ENCODE measurements around the gene SENP6. TPM values are rescaled to one million over a fixed set of nuclear protein-coding genes. Genes with fewer than 3 reads are reported as not detected.
"Not testable (repeated sequence)": the region's sequence is repeated elsewhere in the genome, so short reads cannot be mapped to it uniquely, and the experiment has no call there.

SENP6 gene
- polyA plus RNA-seq (2013, experiment 1 of 2; ENCODE audit: insufficient read length): 63.6 TPM
- polyA plus RNA-seq (2013, experiment 2 of 2; ENCODE audit: insufficient read length): 71.8 TPM

- DNase-seq: peak; percentile 90
These were observed at the start of gene SENP6 for GRCh38 chr6:75601304-75602245. Gene SENP6 (plus strand): TSS chr6:75601880. CDS start chr6:75602525, 645 bp downstream.

- no peak for DNase-seq
These were observed 45.4 kb upstream of the SENP6 start for GRCh38 chr6:75556240-75556639.

- DNase-seq: no peak
These were observed 44.6 kb upstream of the SENP6 start for GRCh38 chr6:75557068-75557467.

- peak; percentile 27 for DNase-seq
These were observed 38.6 kb upstream of the SENP6 start for GRCh38 chr6:75563032-75563431.

DNA sequence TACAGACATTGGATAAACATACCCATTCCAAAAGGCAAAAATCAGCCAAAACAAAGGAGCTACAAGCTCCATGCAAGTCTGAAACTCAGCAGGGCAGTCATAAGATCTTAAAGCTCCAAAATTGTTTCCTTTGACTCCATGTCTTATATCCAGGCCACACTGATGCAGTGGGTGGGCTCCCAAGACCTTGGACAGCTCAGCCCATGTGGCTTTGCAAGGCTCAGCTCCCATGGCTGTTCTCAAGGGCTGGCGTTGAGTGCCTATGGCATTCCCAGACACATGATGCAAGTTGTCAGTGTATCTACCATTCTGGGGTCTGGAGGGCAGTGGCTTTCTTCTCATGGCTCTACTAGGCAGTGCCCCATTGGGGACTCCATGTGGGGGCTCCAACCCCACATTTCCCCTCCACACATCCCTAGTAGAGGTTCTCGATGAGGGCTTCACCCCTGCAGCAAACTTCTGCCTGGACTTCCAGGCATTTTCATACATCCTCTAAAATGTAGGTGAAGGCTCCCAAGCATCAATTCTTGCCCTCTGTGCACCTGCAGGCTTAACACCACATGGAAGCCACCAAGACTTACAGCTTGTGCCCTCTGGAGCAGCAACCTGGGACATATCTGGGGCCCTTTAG is 35.4 kb upstream of the SENP6 start:
- DNase-seq: no peak

GRCh38 chr6:75568100-75568499 is 33.6 kb upstream of the SENP6 start:
- no peak for DNase-seq

- no peak for DNase-seq
These were observed 32.7 kb upstream of the SENP6 start for GRCh38 chr6:75568965-75569364.

DNA sequence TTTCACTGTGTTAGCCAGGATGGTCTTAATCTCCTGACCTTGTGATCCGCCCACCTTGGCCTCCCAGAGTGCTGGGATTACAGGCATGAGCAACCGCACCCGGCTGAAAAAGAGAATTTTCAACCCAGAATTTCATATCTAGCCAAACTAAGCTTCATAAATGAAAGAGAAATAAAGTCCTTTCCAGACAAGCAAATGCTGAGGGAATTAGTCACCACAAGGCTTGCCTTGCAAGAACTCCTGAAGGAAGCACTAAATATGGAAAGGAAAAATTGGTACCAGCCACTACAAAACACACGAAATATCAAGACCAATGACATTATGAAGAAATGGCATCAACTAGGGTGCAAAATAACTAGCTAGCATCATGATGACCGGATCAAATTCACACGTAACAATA is 31.0 kb upstream of the SENP6 start:
- DNase-seq: peak; percentile 46

GRCh38 chr6:75572072-75572471 is 29.6 kb upstream of the SENP6 start:
- DNase-seq: no peak

DNA sequence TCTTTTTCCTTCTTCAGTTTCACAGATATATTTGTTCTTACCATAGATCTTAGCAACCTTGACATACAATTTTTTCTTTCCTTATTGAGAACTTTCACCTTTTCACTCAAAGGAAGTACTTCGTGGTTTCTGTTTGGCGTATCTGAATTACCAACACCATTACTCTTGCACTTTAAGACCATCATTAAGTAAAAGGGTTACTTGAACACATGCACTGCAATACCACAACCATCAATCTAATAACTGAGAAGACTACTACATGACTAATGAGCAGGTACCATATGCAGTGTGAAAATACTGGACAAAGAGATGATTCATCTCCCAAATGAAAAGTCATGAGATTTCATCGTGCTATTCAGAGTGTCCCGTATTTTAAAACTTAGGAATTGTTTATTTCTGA is 21.7 kb upstream of the SENP6 start:
- no peak for DNase-seq

DNA sequence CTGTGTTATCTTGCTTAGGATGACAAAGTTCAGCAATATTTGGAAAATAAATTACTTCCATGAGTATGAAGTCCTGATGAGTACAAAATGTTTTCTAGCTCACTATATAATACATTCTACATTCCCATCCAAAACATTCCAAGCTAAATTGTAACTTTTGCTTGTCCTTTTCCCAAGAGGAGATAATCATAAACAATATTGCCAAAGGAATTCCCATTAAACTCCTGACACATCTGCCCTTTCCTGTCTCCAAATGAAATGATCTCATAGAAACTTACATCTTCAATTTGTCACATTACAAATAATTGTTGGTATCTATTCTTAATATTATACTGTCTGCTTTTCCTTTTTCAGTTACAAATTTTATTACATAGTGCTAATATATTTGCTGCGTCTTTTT is 20.4 kb upstream of the SENP6 start:
- no peak for DNase-seq

GRCh38 chr6:75584552-75584951 is 17.1 kb upstream of the SENP6 start:
- not testable (repeated sequence) for DNase-seq

DNA sequence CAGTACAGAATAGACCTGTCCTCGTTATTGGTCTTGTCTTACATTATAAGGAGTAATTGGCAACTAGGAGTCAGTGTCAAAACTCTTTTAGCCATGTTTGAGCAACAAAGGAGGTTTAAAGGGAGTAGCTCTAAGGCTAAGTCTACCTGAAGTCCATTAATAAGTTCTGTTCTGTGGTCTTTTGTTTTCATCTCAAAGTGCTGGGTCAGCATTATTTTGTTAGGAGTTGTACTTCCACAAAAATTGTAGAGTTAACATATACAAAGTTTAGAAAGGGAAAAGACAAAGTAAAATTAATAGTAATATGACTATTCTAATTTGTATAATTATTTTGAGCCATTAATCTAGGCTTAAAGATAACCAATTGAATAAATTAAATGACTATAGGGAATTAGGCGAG is 12.7 kb upstream of the SENP6 start:
- no peak for DNase-seq

DNA sequence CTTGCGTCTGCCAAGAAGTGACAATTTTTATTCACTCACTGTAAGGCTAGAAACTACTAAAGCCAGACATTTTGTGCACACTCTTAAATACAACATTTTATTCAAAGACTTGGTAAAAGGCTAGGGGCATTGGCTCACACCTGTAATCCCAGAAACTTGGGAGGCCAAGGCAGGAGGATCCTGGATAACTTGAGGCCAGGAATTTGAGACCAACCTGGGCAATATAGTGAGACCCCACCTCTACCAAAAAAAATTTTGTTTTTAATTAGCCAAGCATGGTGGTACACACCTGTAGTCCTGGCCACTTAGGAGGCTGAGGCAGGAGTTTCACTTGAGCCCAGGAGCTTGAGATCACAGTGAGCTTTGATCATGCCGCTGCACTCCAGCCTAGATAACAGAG is 11.3 kb upstream of the SENP6 start:
- no peak for DNase-seq

DNA sequence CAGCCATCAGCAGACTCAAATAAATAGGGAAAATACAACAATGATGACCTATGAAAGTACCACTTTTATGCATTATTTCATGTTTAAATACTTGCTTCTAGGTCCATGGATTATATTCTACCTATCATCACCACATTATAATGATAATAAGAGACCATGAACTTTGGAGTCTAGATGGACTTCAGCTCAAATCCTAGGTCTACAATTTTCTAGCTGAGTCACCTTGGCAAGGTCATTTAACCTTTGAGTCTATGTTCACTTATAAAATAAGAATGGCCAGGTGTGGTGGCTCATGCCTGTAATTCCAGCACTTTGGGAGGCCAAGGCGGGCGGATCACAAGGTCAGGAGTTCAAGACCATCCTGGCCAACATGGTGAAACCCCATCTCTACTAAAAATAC is 5.3 kb upstream of the SENP6 start:
- DNase-seq: not testable (repeated sequence)

- DNase-seq: no peak
These were observed 912 bp upstream of the SENP6 start for GRCh38 chr6:75600768-75601167.

DNA sequence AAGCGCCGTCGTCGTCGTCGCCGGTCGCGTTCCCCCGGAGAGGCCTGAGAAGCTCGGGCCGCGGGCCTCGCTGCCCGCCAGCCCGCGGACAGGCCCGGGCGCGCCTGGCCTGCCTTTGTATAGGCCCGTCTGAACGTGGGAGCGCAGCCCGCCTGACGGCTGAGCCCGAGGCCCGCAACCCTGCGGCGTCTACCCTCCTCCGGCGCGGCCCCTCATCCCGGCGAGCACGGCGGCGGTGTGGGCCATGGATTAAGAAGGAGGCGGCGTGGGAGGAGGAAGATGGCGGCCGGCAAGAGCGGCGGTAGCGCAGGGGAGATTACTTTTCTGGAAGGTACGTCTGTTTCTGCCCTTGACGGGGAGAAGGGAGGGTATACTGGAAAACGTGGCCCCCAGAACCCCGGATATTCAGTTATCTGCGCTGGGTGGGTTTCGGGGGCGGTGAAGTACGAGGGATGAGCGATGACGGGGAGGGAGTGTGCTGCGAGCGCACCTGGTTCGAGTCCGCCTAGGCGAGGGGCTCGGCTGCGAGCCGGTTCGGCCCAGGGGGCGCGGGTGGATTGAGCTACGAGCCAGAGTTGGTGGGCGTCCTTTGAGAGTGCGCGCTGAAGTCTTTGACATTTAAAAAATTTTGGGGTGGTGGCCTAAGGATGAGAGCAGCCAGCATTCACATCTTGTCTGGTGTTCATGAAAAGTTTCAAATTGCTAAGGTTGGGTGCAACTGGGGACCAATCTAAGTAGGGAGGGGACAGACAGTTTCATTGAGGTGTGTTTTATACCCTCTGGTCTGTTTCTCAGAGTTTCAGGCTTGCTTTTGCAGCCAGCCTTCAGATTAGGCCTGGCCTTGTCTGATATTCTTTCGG is 796 bp downstream of the SENP6 start:
- peak; percentile 62 for DNase-seq

GRCh38 chr6:75603106-75603420 is 1.4 kb downstream of the SENP6 start:
- DNase-seq: no peak

DNA sequence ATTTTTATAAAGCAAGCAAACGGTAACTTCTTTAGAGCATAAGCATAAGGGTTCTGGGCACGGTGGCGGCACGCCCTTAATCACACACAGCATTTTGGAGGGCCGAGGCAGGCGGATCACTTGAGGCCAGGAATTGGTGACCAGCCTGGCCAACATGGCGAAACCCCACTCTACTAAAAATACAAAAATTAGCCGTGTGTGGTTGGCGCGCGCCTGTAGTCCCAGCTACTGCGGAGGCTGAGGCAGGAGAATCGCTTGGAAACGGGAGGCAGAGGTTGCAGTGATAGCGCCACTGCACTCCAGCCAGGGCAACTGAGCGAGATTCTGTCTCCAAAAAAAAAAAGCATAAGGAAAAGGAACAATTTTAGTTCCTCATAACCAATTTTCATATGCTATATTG is 2.6 kb downstream of the SENP6 start:
- DNase-seq: no peak

- DNase-seq: no peak
These were observed 4.0 kb downstream of the SENP6 start for GRCh38 chr6:75605635-75606034.

GRCh38 chr6:75608304-75608703 is 6.6 kb downstream of the SENP6 start:
- no peak for DNase-seq

GRCh38 chr6:75608956-75609533 is 7.4 kb downstream of the SENP6 start:
- DNase-seq: no peak
